Iris pigment epithelial cell (primary cell): ENCODE results near the gene MID1.

ENCODE experiments used
- DNase-seq: peaks from one replicate; pipeline ENCODE4 v3.0.0-alpha.2; 2011; ENCODE audit warnings: low read depth

Gene MID1

GRCh38 chrX:10485326-10485725 lies 135.1 kb downstream of the MID1 start:
- no peak for DNase-seq

GRCh38 chrX:10484683-10485247 lies 135.6 kb downstream of the MID1 start:
- DNase-seq = peak; percentile 47

DNA sequence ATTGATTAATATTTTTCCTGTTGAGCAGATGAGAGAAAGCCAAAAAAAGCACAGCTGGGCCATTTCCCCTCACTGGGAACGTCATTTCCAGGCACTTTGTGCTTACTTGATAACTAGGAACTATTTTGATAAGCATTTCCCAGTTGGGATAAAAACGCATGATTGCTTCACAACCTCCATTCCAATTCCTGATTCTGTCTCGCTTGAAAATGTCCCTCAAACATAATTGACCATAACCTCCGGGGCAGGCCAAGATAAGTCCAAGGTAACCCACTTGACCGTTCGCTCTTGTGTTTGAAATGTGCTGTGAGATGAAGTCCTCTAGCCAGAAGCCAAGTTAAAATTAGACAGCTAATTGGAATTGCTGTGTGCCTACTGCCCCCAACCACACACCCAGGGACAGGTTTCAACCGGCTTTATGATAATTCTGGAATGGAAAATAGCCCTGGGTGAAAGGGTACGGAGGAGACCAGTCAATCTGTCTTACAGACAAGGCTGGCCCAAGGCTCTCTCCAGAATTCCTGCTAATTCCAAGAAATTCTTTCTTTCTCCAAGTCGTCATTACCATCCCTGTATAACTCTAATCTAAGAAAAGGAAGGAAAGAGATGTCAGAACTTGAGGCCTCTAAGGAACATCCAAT lies 137.1 kb downstream of the MID1 start:
- DNase-seq = no peak

GRCh38 chrX:10482708-10483107 lies 137.7 kb downstream of the MID1 start:
- DNase-seq = no peak

DNA sequence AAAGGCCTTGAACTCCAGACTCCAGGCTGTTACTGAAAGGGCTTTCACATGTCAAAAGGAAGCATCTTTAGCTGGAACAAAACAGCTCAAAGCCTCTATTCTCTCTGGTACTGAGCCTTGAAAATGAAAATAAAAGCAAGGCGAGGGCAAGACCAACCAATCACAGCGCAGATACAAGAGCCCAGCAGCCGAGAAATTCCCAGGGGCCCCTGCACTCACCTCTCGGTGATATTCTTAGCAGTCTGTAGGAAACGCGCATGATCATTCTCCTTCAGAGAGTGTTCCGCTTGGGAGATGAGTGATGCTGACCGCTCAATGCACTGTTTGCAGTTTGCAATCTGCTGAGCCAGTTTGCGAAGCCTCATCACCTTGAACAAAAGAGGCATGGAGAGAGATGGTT lies 138.1 kb downstream of the MID1 start:
- no peak for DNase-seq

DNA sequence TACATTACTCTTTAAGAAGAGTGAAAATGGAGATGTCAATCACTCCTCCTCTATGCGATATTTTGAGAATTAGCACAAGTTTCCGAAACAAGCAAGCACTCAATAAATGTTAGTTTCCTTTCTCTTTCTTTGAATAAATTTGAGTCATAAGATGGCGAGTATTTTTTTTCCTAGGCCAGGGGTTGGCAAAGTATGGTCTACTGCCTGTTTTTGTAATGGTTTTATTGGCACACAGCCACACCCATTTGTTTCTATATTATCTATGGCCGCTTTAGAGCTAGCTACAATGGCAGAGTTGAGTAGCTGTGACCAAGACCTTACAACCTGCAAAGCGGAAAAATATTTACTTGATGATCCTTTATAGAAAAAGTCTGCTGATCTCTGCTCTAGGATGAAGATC lies 139.5 kb downstream of the MID1 start:
- no peak for DNase-seq

- no peak for DNase-seq
These were observed 140.9 kb downstream of the MID1 start for GRCh38 chrX:10479508-10479907.

DNA sequence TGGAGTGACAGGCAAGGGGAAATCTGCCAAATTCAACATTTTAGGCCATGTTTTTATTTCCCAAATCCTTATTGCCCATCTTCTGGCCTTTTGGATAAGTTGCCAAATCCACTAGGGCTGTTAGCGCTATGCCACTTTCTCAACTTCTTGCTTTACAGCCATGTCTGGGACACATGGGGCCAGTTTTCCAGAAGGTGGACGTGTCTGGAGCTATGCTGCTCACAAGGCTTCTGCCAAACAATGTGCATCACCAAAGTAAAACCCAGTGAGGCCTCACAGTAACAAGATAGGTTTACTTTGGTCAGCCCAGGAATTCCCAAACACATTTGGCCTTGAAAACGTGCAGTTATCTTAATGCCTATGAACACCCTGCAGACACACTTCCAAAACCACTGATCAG lies 142.9 kb downstream of the MID1 start:
- DNase-seq = peak; percentile 17

DNA sequence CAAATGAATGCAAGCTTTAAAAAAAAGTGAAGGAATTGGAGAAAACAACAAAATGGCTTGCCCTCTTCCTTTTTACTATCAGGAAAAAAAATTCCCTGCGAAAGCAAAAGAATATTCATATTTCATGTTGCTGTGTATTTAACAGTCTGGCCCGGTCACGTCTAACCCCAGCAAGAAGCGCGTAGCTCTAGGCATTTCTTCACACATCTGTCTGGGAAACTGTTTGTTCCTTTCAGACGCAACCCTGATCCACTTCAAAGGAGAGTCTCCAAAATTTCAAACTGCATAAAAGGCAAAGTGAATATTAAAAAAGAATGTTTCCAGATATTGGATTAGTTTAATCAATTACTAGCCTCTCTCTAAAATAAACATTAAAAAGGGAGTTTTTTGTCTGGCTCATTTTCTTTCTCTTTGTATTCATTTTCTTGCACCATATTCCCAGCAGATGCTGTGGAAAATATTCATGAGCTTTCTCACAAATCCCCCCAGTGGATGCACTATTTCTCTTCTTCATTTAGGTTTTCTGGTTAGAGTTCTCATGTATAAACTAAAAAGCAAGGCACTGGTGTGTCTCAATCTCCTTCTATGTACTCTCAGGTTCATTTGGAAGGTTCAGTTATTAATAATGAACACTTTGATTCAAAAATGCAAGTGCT lies 145.3 kb downstream of the MID1 start:
- DNase-seq = no peak

DNA sequence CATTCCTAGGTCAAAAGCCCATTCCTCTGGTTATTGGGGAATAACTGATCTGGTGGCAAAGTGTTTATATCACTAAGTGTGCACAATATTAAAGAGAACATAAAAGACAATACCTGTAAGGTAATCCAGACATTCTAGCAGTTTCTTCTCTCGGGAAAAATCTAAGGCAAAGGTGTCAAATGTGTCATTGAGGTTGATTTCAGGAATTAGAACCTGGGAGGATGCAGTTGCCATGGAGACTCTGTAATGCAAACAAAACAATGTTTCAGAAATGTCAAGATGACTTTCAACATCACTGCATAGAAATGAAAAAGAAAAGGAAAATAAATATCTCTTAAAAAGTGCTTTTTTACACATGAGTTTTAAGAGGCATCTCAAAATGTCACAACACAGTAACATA lies 145.9 kb downstream of the MID1 start:
- no peak for DNase-seq

GRCh38 chrX:10471418-10471817 lies 149.0 kb downstream of the MID1 start:
- DNase-seq = no peak

DNA sequence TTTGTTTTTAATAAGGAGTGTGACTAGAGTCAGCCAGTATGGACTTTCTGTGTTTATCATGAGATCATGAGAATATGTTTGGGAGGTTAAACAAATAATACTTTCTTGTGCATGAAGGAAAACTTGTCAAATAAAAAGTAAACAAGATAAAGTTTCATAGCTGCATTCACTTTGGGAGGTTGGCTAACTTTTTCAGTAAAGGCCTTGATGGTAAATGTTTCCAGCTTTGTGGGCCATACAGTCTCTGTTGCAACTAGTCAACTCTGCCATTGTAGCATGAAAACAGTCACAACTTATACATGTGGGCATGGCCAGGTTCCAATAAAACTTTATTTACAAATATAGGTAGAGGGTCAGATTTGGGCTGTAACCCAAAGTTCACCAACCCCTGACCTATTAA lies 150.4 kb downstream of the MID1 start:
- peak; percentile 15 for DNase-seq

GRCh38 chrX:10467793-10468192 lies 152.6 kb downstream of the MID1 start:
- peak; percentile 84 for DNase-seq

DNA sequence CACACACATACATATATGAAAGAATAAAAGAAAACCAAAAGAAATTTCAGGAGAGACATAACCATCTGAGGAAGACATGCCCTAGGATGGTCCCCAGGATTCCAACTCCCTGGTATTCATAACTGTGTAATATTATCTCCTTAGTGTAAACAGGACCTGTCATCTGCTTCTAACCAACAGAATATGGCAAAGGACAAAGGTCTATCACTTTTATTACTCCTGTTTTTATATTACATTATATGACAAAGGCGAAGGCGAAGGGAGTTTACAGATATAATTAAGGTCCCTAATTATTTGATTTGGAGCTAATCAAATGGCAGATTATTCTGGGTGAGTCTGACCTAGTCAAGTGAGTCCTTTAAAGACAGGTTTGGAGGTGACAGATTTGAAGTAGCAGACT lies 155.1 kb downstream of the MID1 start:
- no peak for DNase-seq

DNA sequence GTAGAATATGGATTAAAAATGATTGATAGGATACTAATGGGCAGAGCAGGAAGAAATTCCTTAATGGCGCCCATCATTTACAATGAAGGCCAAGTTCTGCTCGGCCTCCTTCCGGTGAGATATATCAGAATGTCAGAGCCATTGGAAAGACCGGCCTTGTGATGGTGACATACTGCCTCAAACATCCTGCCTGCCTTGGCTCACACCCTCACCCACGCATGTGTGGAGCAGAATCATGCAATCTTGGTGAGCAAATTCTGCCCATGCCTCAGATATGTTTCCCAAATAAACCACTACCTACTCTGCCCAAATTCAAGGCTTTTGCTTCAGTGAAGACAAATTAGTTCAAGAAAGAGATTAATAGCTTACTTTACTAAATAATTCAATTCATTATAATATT lies 163.3 kb downstream of the MID1 start:
- peak; percentile 63 for DNase-seq

DNA sequence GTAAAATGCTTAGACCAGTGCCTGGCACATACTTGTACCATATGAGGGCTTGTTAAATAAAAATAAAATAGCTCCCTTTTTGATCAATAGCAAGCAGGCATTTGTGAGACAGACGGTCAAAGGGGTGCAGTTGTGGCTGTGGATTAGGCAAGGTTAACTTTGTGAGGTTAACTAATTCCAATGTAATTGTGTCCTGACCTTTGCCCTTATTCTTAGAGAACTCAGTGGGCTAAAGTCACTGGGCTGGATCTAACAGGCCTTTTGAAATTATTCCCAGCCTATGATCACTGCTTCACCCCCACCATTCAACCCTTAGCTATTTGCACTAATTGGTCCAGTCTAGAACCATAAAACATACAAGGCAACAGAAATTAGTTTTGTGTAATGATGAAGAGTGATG lies 166.4 kb downstream of the MID1 start:
- no peak for DNase-seq

DNA sequence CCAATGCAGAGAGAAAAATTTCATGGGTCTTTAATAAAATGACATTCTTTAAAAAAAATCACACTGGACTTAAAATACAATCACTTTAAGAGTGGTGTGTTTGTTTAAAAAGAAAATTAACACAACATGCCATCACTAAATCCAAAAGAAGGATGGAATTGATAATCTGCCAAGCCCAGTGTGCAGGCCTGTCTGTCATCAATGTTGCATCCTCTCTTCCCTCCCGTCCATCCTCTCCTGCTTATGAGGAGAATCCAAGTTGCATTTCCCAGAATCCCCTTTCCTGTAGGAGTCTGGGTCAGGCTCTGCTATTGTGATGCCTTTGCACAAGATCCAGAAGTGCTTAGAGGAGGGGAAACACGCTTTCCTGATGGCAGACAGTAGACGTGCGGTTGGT lies 169.4 kb downstream of the MID1 start:
- DNase-seq = no peak

- DNase-seq = peak; percentile 85
These were observed 170.0 kb downstream of the MID1 start for GRCh38 chrX:10450229-10450958.

GRCh38 chrX:10447564-10448214 lies 172.7 kb downstream of the MID1 start:
- DNase-seq = peak; percentile 65

GRCh38 chrX:10444204-10444603 lies 176.2 kb downstream of the MID1 start:
- no peak for DNase-seq

DNA sequence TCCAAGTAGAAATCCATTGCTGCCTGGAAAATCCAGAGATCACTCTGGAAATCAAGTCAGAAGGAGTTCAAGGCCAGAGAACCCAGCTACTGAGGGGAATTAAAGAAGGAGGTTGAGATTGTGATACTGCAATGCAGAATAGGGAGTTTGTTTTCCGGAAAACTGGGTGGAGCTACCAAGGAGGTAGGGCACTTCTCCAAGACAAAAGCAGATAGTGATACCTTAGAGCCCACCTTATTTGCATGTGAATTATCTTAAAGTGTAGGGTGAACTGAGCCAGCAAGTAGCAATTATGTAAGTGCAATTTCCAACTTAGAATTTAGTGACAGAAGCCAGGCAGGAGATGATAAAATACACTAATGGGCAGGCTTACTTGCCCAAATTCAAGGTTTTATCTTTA lies 178.9 kb downstream of the MID1 start:
- no peak for DNase-seq

DNA sequence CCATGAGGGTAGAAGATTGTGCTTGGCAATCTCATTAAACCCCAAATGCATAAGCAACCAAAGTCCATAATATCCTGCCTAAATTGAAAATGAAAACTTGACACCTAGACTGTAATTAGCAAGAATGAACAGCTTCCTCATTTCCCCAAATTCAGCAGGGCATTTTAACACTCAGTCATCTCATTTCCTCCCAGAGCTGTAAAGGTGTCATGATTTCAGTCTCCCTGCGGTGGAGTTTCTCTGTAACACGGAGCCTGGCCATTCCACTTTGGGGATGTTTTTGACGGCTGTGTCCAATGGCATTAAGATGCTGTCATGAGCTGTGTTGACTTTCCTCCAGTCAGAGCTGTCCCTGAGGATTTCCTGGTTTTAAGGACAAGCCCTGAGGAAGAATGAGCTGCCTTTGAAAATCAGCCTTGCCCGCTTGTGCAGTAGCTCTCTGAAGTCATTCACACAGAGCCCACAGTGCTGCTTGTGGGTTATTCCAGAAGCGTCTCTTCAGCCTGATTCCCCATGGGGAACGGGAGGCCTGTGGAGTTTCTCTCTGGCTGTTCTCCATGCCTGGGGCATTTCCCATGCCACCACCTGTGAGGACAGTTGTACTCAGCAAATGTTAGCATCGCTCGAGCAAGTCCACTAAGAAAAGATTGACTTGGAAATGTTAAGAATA lies 187.0 kb downstream of the MID1 start:
- no peak for DNase-seq
